OCI-LY1 (cell line): ENCODE measurements around the gene ZNF182.

Experiments used
- CTCF ChIP-seq: fragments of 200-600 bp; sonication (generic), shearing (Covaris generic); IDR thresholded peaks from 2 replicates; pipeline ENCODE4 v1.5.1; 2017; ENCODE audit warnings: mild to moderate bottlenecking, antibody characterized with exemption, low read length, moderate library complexity, mixed read lengths
- EZH2 ChIP-seq: fragments of 200-600 bp; sonication (generic), shearing (Covaris generic); IDR thresholded peaks from 2 replicates; pipeline ENCODE4 v1.8.0; 2017; ENCODE audit warnings: borderline replicate concordance, mixed run types, mild to moderate bottlenecking, antibody characterized with exemption, low read length, moderate library complexity, mixed read lengths

- no peak for TF ChIP-seq CTCF
- TF ChIP-seq EZH2: no peak
Measured at GRCh38 chrX:47956016-47956415, 47.8 kb downstream of the ZNF182 start.
